A549 treated with CORT108297 at 1 μM for 4 hours (cell line): ENCODE data around the gene PDZD7. TPM values are rescaled to one million over a fixed set of nuclear protein-coding genes. Genes with fewer than 3 reads are reported as not detected.

Experiments
- total RNA-seq: library from RNA; stranded (reverse); fragments of 200-300 nt; extraction: Qiagen RNA extraction; gene quantifications from 5 replicates; pipeline ENCODE4 v1.2.3, GENCODE V29; 2022

PDZD7 gene
- 0.48 to 1.4 TPM (median 0.92 TPM) in 5 replicates for total RNA-seq

DNA sequence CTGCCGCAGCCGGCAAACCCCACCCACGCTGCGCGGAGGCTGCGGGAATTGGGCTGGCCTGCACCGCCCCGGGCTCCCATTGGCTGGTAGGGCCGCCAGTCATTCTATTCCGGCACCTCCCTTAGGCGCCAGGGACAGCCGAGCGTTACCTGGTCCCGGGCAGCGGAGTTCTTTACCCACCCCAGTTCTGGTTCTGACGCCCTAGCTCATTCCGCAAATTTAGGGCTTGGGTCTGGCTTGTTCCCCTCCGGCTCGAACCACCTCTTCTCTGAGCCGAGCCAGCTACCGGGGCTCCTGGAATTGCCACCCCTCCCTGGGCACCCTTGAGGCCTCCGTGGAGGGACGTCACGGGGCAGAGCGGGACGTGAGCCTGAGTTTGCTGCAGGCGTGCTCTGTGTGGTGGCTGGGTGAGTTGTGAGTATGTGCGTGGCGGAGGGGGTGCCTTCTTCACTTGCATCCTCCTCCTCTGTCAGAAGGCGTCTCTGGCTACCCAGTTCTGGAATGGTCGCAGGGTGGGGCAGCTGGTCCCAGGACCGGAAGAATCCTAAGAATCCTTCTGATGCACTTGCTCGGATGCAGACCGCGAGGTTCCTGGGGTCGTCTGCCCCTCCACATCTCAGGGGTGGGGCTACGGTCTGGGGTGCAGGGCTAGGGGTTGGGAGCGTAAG lies at the start of gene PDZD7, which contains the start of gene SFXN3:
TSS of gene PDZD7 (minus strand) at position 2 of the 668 bp plus-strand sequence. CDS start 910 bp downstream, outside the sequence.
TSS of gene SFXN3 (plus strand) at position 107 of the 668 bp plus-strand sequence. CDS start 3,461 bp downstream, outside the sequence.

DNA sequence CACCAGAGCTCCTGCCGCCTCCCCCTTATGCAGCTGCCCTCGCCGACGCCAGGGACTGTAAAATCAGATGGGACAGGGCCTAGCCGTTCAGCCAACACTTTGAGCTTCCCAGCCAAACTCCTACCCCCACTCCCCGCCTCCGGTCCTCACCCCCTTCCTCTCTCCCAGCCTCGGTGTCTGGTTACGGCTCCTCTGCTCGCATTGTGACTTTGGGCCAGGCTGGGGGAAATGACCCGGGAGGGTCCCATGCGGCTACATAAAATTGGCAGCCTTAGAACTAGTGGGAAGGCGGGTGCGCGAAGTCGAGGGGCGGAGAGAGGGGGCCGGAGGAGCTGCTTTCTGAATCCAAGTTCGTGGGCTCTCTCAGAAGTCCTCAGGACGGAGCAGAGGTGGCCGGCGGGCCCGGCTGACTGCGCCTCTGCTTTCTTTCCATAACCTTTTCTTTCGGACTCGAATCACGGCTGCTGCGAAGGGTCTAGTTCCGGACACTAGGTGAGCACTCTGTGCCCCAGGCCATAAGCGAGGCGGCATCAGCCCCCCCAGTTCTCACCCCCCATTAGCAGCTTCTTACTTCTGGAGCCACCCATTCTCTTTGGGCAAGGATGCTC lies 30.8 kb upstream of the PDZD7 start, which contains the start of gene KAZALD1:
TSS of gene KAZALD1 (plus strand) at position 366 of the 608 bp plus-strand sequence. CDS start 604 bp downstream, outside the sequence.

DNA sequence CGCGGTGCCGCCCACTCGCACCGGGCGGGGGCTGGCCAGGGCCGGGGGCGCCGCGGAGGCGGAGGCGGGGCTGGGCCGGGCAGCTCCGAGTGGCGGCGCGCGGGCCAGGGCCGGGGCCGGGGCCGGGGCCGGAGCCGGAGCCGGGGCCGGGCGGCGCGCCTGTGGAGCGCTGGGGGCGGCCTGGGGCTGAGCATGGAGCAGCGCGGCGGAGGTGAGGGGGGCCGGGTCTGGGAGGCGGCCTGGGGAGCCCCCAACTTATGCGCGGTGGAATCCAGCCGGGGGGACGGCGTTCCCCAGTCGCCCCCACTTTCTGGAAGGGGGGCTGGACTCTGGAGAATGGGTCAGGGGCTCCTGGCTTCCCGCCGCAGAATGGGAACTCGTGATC lies 31.2 kb downstream of the PDZD7 start, which contains the start of gene LZTS2:
TSS of gene LZTS2 (plus strand) at position 67 of the 385 bp plus-strand sequence. CDS start 2,731 bp downstream, outside the sequence.

DNA sequence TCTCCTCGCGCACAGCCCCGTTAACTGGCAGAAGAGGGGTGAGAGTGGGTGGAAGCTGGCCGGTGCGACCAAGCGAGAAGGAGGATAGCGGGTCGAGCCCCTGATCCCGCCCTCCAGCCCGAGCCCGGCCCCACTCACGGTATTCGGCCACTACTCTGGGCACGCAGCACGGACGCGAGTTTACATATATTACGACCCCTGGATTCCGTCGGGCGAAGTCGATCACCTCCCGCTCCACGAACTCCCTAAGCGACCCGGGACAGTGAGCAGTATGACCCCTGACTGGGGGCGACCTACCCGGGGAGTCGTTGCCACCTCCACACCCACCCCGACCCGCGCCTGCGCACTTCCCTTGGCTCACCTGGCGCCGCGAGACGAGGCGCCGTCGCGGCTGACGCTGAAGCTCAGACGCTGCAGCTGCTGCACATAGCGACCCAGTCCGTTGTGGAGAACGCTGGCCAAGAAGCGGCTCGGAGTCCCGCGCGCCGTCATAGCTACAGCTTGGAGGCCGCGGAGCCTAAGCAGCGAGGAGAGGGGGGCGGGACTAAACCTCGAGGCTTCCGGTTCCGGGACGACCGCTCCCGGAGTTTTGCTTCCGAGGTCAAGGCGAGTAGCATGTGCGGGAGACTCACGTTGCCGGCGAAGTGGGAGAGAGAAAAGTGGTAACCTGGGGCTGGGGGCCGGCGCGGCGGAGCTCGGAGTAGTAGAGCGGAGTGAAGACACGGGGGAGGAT lies 43.8 kb downstream of the PDZD7 start, which contains the start of the genes MRPL43 and TWNK:
TSS of gene MRPL43 (minus strand) at position 546 of the 733 bp plus-strand sequence. CDS start at position 492, 54 bp downstream.
TSS of gene TWNK (plus strand) at position 592 of the 733 bp plus-strand sequence. CDS start 668 bp downstream, outside the sequence.

DNA sequence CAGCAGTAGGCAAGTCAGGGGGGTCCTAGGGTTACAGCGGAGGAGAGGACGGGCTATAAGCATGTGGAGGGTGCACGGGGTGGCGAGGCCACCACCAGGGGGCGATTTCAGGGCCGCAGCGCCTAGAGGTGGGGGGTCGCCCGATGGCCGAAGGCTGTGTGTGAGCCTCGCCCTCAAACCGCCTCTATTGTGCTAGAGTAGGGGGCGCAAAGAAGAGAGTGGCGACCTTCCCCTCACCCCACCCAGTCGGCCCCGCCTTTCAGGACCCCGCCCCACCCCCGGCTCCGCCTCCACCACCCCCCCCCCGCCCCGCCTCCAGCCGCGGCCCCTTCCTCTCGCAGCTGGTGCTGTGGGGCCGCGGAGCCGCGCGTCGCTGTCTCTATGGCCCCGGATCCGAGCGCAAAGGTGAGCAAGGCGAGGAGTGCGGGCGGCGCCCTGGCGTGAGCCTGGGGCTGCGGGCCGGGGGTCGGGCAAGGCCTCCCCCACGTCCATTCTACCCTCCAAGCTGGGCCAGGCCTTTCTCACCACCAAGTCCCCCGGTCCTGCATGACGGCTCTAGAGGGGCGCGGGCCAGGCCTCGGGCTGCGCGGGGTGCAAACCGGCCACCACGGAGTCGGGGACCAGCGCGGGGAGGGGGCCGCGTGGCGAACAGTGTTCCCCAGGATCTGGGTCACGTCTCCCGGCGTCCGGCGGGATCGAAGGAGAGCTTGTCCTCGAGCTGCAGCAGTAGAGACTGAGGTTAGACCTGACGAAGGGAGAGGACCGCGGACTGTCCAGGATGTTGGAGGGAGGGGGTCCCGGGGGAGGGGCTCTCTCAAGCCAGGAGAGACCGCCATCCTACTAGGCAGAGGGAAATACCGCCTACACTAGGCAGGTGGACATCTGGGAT lies 61.5 kb downstream of the PDZD7 start, which contains the start of gene SEMA4G:
TSS of gene SEMA4G (plus strand) at position 318 of the 889 bp plus-strand sequence. CDS start 3,409 bp downstream, outside the sequence.

Other genes with a start within 250 kb of the PDZD7 start
- 9.1 to 11.1 TPM (median 9.5 TPM) in 5 replicates for gene SLF2, start 118.2 kb downstream of the PDZD7 start, total RNA-seq
- 8.0 to 10.4 TPM (median 9.7 TPM) in 5 replicates for gene SEMA4G, start 61.6 kb downstream of the PDZD7 start, total RNA-seq
- 68.2 to 102 TPM (median 100 TPM) in 5 replicates for gene MRPL43, start 43.6 kb downstream of the PDZD7 start, total RNA-seq
- 37.5 to 46.4 TPM (median 41.9 TPM) in 5 replicates for gene TWNK, start 43.6 kb downstream of the PDZD7 start, total RNA-seq
- gene LZTS2, start 31.3 kb downstream of the PDZD7 start, total RNA-seq = 28.6 to 49.6 TPM (median 44.5 TPM) in 5 replicates
- gene SFXN3, start 105 bp upstream of the PDZD7 start, total RNA-seq = 42.5 to 54.1 TPM (median 47.8 TPM) in 5 replicates
- 1.6 to 3.6 TPM (median 2.8 TPM) in 5 replicates for gene KAZALD1, start 30.9 kb upstream of the PDZD7 start, total RNA-seq
- gene TLX1, start 100.2 kb upstream of the PDZD7 start, total RNA-seq = 0.05 to 0.06 TPM in 2 of 5 replicates, not detected in the others
- gene LBX1, start 198.3 kb upstream of the PDZD7 start, total RNA-seq = not detected in 5 replicates